Hematopoietic multipotent progenitor cell treated with erythropoietin and hydrocortisone succinate and interleukin-3 and kit ligand, for 4 days (in vitro differentiated cells): ENCODE data around the gene SSBP2.
A peak's percentile ranks its signal among the peaks of the same experiment; 100 is the strongest.
"Not testable (repeated sequence)": the region's sequence is repeated elsewhere in the genome, so short reads cannot be mapped to it uniquely, and the experiment has no call there.

Experiments used
- DNase-seq: peaks from one replicate; pipeline ENCODE4 v3.0.0-alpha.2; 2015

SSBP2 gene

DNA sequence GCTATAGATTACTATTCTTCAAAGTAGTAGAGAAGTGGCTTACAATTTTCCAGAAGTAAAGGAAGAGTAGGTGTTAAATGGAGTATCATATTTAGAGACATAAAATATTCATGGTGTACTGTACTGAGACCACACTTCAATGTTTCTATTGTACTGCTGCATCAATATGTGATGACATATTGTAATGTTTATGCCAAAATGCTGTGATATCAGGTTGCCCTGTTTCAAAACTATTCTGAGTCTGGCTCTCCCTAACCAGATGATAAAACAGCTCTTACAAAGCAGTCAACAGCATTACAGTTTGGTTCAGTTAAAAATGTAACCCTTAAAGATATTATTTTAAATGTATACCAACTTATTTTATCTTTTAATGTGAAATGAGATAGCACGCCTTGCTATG lies 326.2 kb downstream of the SSBP2 start:
- no peak for DNase-seq

DNA sequence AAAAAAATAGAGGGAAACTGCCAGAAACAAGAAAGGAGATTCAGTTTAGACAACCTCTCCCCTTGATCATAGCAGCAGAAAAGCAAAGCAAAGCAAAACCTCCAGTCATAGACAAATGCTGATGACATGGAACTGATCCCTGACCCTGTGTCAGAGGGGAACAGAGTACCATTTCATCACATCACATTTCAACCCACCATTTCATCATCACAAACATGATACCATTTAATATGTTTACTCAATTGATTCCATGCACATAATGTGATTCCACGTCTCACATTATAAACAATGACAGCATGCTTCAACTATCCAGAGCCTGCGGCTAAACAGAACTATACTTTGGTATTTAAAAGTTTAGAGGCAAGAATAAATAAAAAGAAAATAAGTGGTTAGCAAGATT lies 328.2 kb downstream of the SSBP2 start:
- no peak for DNase-seq

DNA sequence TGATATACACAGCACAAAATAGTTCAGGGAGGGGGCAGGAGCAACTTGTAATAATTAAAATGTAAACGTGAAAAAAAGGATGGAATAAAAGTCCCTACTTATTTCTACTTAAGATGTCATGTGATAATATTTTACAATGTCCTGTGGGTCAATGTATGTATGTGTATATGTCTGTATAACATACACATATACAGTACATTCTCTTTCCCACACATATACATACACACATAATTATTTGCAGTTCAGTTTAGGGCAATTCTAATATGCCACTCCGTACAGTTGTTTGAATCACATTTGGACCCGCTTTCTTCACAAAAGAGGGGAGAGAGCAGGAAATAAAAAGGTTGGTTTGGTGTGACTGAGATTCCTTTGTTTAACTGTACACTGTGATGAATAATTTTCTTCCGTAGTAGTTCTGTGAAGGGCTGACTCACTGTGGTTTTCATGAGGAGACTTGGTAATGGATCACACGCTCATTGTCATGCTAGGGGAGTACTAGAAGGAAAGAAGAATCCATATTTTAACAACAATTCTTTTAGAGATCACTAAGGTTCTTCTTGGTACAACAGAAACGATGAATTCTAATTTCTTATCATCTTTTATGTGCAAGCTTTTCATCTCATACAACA lies 330.7 kb downstream of the SSBP2 start:
- DNase-seq: peak; percentile 88

DNA sequence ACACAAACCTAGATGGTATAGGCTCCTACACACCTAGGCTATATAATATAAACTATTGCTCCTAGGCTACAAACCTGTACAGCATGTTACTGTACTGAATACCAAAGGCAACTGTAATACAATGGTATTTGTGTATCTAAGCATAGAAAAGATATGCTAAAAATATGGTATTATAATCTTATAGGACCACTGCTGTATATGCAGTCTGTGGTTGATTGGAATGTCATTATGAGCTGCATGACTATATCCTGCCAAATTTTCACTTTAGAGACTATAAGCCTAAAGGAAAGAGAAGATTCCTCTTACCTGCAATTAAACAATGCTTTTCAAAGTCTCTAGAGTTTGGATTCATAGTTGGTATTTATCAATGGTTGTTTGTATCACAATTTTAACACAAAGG lies 332.3 kb downstream of the SSBP2 start:
- DNase-seq: no peak

DNA sequence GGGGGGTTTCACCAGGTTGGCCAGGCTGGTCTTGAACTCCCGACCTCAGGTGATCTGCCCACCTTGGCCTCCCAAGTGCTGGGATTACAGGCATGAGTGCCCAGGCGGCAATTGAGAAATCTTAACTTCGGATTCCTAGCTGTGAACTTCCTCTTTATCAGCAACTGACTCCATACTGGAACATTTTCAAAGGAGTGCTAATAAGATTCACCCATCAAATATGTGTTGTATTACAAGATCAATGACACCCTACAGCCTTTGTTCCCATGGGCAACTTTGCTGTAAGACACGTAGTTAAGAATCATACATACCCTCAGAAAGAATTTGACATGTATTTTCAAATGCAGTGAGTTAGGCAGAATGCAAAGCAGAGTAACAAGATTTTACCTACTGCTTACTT lies 333.8 kb downstream of the SSBP2 start:
- DNase-seq: no peak

DNA sequence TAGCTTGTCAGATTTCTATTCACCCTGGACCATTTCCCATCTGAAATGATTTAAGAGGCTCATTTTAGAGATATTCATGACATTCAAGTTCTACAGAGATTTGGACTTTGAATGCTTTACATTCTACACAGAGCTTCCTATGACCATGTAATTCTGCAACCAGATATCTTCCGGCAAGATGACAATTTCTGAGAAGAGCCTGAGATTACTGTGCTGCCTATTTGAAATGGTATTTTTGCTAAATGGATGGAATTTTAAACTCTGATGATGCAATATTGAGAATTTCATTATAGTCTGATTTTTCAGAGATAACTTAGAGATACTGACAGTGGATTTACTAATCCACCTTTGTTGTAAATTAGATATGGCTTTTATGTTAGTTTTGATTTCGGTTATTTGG lies 341.0 kb downstream of the SSBP2 start:
- no peak for DNase-seq

DNA sequence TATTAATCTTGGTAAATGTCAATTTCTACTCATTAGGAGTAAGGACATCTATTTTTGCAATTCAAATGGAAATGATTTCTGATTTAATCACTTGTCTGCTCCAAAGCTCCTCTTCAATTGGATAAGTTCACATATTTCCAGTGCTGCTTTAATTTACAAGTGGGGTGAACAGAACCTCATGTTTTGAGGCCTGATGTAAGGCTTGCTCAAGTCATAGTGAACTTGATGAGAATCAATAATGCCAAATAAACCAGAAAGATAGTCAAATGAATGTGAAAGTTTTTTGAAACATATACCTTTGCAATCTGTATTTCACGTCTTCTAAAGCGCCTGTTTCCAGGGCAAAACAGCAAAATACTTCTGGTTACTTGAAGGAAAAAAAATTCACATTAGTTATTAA lies 341.5 kb downstream of the SSBP2 start:
- DNase-seq: no peak

DNA sequence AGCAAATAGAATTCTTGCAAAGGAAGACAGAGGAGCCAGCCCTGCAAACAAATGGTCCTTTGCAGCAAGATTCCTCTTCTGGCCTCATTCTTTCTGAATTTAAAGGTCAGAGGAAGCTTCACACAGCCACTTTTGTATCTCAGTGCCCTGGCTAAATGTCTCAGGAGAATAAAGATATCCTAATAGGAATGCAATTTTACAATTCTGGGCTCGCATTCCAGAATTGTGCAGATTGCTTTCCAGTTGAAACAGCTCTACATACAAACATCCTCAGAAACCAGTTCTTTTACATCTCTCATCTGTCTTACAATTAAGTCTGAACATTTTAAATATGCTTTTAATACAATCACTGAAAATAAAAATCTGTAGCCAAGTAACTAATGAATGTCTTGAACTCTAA lies 342.4 kb downstream of the SSBP2 start:
- no peak for DNase-seq

DNA sequence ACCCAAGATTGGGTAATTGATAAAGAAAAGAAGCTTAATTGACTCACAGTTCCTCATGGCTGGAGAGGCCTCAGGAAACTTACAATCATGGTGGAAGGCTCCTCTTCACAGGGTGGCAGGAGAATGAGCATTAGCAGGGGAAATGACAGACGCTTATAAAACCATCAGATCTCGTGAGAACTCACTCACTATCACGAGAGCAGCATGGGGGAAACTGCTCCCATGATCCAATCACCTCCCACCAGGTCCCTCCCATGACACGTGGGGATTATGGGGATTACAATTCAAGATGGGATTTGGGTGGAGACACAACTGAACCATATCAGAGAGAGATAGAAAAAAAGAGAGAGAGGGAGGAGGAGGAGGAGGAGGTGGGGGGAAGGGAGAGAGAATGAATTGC lies 343.1 kb downstream of the SSBP2 start:
- not testable (repeated sequence) for DNase-seq

DNA sequence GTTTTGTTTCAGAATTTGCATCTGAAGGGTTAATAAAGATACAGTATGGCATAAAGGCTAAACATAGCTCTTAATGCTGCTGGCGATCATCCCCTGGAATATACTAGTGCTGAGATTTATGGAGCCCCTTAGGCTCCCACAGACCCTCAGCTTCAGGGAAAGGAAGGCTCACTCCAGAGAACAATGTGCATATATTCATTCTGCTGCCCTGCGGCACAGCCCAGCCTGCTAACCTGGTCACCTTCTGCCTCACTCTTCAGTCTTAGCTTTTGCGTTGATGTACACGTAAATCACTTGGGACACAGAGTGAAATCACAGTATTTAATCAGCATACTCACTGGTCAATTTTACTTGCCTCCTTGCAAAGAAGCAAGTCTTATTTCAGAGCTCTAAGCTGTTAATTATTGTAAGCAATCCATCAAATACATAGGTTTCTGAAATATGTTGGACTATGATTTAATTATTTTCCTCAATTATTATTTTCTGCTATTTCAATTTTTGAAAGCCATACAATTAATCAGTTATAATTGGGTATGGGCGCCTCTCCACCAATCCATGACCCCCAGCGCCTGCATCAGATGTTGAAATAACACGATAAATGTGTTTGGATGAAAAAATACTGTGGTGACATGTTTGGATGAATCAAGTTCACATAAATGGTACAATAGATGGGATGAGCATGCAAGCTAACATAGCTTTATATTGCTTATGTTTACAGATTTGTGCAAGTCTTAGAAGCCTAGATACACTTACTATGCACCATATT lies 345.6 kb downstream of the SSBP2 start:
- DNase-seq: no peak

DNA sequence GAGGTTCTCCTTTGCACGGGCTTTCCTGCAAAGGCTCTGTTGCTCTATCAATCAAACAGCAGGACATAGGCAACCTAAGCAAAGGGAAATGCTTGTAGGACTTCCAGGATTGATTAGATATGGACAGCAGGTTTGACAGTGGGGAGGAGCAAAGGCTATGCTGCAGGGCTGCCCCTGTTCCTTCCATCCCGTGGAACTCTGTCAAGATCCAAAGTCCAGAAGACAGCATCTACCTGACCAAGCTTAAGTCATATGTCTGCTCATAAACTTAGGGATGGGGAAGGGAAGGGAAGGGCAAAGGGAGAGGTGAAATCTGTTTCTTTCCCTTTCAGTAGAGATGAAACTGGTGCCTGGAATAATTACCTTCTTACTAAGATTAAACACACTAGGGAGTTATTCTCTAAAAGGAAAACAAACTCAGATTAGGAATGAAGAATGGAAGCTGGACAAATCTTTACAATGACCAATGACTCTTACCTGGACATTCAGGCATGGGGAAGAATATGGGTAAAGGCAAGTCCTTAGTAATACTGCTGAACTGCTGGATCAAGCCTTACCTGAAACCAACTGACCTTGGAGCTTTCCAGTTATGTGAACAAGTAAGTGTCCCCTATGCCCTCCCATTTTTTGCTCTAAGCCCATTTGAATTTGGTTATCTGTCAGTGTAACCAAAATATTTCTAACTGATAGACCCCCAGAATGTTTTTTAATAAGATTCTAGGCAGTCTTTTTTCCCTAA lies 348.5 kb downstream of the SSBP2 start:
- DNase-seq: no peak

DNA sequence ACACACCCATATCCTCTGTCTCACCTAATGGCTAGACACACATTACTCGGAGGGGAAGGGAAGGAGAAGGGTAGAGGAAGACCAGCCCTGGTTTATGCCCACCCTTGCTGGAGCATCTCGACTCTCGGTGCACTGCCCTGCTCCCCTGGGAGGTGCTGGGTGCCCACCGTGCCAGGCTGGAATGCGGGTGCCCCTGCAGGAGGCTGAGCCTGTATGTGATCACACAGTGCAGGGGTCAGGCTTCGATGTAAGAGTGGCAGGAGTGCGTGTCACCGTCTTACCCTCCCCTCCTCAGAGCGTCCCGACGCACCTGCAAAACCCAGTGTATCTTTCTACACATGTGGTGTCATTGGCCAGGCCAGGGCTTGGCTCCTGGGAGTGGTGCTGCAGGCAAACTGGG lies 349.6 kb downstream of the SSBP2 start:
- no peak for DNase-seq

DNA sequence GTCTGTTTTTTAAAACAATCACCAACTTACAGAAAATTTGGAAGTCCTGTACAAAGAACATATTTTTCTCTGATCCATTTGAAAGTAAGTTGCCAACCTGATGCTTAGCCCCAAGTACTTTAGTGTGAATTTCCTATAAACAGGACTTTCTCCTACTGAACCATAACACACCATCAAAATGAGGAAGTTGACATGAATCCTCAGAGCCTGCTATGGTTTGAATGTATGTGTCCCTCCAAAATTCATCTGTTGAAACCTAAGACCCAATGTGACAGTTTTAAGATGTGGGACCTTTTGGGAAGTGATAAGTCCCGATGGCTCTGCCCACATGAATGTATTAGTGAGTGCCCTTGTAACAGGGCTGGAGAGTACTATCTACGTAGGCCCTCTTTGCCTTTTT lies 350.5 kb downstream of the SSBP2 start:
- peak; percentile 62 for DNase-seq

DNA sequence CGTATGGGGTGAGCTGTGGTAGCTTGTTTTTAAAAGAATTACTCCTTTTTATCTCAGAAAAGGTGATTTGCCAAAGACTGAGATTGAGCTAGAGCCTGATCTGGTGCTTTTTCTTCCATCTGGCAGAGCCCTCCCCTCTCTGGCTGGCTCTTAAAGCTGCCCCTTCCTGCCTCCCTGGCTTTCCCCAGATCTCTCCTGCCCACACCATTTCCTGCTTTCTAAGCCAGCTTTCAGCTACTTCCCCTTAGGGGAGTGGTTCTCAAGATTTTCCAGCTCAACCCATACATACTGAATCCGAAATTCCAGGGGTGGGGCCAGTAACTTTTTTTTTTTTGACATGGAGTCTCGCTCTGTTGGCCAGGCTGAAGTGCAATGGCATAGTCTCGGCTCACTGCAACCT lies 352.2 kb downstream of the SSBP2 start:
- DNase-seq: peak; percentile 28

DNA sequence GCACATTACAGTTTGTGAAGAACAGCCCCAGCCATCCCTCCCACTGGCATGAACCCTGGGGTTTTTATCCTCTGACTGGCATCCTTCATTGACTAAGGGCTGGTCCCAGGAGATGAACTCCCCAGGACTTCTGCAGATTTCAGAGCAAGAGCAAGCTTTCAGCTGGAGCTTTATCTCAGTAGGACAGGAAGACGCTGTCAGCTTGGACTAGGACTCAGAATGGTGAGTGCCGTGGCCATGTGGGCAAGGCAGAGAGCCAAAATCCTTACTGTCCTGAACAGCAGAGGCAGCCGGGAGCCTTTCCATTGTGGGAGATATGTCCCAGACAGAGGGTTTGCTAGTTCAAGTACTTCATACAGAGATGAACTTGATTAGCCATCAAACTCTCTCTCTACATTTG lies 353.7 kb downstream of the SSBP2 start:
- peak; percentile 42 for DNase-seq

DNA sequence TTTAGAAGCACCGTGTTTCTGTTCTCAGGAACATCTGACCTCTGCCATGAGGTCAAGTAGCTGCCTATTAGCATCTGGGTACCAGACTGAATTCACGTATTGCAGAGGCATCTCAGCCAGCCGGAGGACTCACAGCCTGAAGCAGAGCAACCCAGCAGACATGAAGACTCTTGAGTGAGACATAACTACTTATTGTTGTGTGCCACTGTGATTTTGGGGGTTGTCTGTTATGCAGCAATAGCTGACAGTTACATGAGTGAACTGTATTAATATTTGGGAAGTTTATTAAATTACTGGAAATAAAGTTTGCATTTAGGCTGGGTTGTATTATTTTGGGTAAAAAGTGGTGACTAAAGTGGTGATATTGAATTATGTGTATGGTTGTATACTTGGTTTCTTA lies 355.6 kb downstream of the SSBP2 start:
- DNase-seq: no peak

DNA sequence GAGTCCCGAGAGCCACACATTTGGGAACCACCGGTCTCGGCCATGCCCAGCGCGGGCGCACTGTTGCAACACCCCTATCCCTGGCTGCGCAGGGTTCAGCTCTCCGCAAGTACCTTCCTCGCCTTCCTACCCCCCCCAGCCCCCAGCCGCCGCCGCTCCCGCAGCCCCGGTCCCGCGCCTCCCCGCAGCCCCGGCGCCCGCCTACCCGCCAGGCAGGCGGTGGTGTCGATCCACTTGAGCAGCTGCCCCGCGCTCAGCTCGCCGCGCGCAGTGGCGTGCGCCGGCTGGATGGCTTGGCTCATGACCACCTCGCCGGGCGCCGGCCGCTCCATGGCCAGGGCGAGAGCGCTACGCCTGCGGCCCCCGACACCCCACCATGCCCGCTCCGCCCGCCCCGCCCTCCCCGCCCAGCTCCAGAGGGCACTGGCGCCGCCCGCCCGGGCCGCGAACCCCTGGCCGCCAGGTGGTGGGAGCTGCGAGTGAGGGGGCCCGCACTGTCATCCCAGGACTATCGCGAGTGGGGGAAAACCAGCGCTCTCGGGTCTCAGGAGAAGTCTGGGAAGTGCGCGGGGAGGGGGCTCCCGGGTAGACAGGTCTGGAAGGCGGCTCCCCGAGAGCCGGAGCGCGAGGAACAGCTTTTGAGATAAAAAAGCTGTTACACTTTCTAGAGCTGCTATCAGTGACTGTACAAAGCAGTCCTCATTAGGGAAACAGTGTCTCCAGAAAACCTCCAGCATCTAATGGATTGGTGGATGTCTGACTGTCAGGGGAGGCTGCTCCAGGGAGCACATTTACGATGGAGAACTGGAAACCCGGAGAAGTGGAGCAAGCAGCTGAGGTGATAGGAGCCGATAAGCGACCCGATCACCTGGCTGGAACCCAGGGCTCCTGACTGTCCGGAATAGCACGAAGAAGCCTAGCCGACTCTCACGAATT lies 356.8 kb downstream of the SSBP2 start, which contains the start of gene ACOT12:
ACOT12 (minus strand) TSS at position 352 of the 936 bp plus-strand sequence; CDS start at position 332, 20 bp downstream.
- DNase-seq: peak; percentile 39

DNA sequence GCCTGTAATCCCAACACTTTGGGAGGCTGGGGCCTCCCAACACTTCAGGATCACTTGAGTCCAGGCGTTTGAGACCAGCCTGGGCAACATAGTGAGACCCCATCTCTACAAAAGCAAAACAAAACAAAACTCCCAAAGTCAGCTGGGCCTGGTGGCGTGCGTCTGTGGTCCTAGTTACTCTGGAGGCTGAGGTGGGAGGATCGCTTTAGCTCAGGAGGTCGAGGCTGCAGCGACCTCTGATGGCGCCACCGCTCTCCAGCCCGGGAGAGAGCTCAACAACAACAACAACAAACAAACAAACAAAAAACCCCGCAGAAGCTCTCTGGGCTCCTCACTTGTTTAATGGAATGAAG lies 357.5 kb downstream of the SSBP2 start:
- DNase-seq: no peak

DNA sequence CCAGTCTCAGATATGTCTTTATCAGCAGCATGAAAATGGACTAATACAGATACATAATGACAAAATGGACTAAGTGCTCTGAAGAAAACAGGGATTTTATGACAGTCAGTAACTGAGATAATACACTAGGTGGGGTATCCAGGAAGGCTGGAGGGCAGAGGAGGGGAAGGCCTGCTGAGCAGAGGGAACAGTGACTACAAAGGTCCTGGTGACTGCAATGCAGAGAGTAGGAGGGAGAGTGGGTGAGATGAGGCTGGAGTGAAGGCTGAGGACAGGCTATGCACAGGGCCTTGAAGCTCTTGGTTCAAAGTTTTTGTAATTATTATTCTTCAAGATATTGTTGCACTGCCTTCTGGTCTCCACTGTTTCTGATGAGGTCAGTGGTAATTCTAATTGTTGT lies 361.9 kb downstream of the SSBP2 start:
- no peak for DNase-seq

DNA sequence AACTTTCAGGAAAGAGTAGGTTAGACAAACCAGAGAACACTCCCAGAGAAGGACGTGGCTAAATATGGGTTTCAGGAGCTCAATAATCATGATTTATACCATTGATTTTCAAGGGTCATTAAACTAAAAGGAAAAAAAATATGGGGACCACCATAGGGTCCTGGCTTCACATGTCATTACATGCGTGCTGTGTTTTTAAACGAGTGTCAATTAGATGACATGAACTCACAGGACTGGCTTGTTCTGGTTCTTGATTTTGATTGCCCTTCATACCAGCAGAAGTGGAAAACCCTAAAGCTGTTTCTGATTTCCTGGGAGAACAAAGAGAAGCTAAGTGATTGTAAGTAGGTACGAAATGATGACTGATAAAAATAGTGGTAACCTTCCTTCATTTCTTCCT lies 362.7 kb downstream of the SSBP2 start:
- DNase-seq: no peak

DNA sequence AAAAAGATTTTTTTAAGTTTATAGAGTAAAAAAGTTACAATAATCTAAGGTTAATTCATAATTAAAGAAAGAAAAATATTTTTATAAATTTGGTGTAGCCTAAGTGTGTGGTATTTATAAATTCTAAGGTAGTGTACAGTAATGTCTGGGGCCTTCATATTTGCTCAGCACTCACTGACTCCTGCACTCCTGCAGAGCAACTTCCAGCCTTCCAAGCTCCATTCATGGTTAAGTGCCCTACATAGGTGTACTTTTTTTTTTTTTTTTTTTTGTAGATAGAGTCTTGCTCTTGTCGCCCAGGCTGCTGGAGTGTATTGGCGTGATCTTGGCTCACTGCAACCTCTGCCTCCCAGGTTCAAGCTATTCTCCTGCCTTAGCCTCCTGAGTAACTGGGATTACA lies 367.0 kb downstream of the SSBP2 start:
- no peak for DNase-seq

DNA sequence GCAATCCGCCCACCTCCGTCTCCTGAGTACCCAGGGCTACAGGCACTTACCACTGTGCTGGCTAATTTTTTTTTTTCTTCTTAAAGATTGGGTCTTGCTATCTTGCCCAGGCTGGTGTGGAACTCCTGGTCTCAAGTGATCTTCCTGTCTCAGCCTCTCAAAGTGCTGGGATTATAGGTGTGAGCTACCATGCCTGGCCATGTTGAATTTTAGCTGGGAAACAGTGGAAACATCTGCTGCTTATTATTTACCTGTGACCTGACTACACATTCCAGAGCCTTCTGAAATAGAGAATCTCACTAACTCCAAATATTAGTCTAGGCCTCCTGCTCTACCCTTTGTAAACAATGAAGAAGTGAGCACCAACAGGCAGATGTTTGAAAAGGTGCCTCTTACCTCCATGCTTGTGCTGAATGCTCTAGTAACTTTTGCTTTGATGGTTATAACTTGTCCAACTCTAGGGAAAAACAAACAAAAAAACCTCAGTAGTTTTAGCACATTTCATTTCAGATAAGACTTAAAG lies 379.5 kb downstream of the SSBP2 start:
- no peak for DNase-seq

DNA sequence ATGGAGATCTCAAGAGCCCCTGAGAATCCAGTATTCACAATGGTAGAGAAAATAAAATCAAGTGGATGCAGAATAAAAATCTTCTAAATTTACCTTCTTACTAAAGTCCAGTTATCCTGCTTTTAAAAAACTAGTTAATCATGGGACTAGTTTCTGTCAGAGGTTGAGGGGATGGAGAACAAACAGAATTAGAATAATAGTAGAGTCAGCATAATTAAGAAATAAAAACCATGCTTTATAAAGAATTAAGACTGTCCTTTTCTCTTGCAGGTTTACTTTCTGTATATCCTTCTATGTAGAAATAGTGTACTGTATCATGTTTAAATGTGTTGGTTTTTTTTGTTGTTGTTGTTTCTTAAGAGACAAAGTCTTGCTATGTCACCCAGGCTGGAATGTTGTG lies 380.0 kb downstream of the SSBP2 start:
- DNase-seq: no peak
